Measurements from ENCODE around the gene CDKN2B. TPM values are rescaled to one million over a fixed set of nuclear protein-coding genes. Genes with fewer than 3 reads are reported as not detected.

CDKN2B gene
- total RNA-seq, 1 donor from 2014 or later, result not detected

GRCh38 chr9:22046243-22046885 lies 37.3 kb upstream of the CDKN2B start:
- Mint-ChIP-seq H3K9me3 (no peaks in the 10 kb centered on the region), H3K4me3 (no peak overlapping the region), H3K27me3 (ENCODE audit: low read depth) (peaks cover 25% of the 10 kb centered on the region), H3K4me1 (no peaks in the 10 kb centered on the region), H3K27ac (ENCODE audit: unreplicated experiment) (no peak overlapping the region), H3K36me3 (ENCODE audit: low read depth) (no peaks in the 10 kb centered on the region)
- TF ChIP-seq CTCF (conservative IDR thresholded peaks at IDR 0.05), result no peak
- no peak for DNase-seq (ENCODE audit: low read depth, low spot score)

GRCh38 chr9:22045423-22045822 lies 36.3 kb upstream of the CDKN2B start:
- no peaks in the 10 kb centered on the region for H3K9me3 Mint-ChIP-seq
- no peak overlapping the region for H3K27ac Mint-ChIP-seq (ENCODE audit: unreplicated experiment)
- H3K4me3 Mint-ChIP-seq, result no peak overlapping the region
- no peak for TF ChIP-seq CTCF (conservative IDR thresholded peaks at IDR 0.05)
- no peaks in the 10 kb centered on the region for H3K36me3 Mint-ChIP-seq (ENCODE audit: low read depth)
- DNase-seq (ENCODE audit: low read depth, low spot score), result no peak
- no peaks in the 10 kb centered on the region for H3K4me1 Mint-ChIP-seq
- H3K27me3 Mint-ChIP-seq (ENCODE audit: low read depth), result peaks cover 30% of the 10 kb centered on the region

- Mint-ChIP-seq H3K4me3 (no peak overlapping the region), H3K36me3 (ENCODE audit: low read depth) (no peaks in the 10 kb centered on the region), H3K9me3 (no peaks in the 10 kb centered on the region), H3K4me1 (no peaks in the 10 kb centered on the region), H3K27me3 (ENCODE audit: low read depth) (peaks cover 30% of the 10 kb centered on the region), H3K27ac (ENCODE audit: unreplicated experiment) (no peak overlapping the region)
- no peak for DNase-seq (ENCODE audit: low read depth, low spot score)
- TF ChIP-seq CTCF (conservative IDR thresholded peaks at IDR 0.05), result no peak
Measured at GRCh38 chr9:22044583-22044982, 35.5 kb upstream of the CDKN2B start.

- DNase-seq (ENCODE audit: low read depth, low spot score), result no peak
- H3K4me1 Mint-ChIP-seq, result no peaks in the 10 kb centered on the region
- H3K9me3 Mint-ChIP-seq, result no peaks in the 10 kb centered on the region
- peaks cover 30% of the 10 kb centered on the region for H3K27me3 Mint-ChIP-seq (ENCODE audit: low read depth)
- H3K36me3 Mint-ChIP-seq (ENCODE audit: low read depth), result no peaks in the 10 kb centered on the region
- no peak for TF ChIP-seq CTCF (conservative IDR thresholded peaks at IDR 0.05)
- H3K27ac Mint-ChIP-seq (ENCODE audit: unreplicated experiment), result no peak overlapping the region
- no peak overlapping the region for H3K4me3 Mint-ChIP-seq
Measured at GRCh38 chr9:22043928-22044327, 34.8 kb upstream of the CDKN2B start.

- H3K36me3 Mint-ChIP-seq (ENCODE audit: low read depth), result no peaks in the 10 kb centered on the region
- H3K27me3 Mint-ChIP-seq (ENCODE audit: low read depth), result peaks cover 23% of the 10 kb centered on the region
- no peak for TF ChIP-seq CTCF (conservative IDR thresholded peaks at IDR 0.05)
- DNase-seq (ENCODE audit: low read depth, low spot score), result no peak
- no peak overlapping the region for H3K4me3 Mint-ChIP-seq
- H3K27ac Mint-ChIP-seq (ENCODE audit: unreplicated experiment), result no peak overlapping the region
- no peaks in the 10 kb centered on the region for H3K9me3 Mint-ChIP-seq
- no peaks in the 10 kb centered on the region for H3K4me1 Mint-ChIP-seq
Measured at GRCh38 chr9:22041775-22042174, 32.7 kb upstream of the CDKN2B start.
